GM12892 (cell line): Measurements from ENCODE around the gene SPRYD3.

ENCODE experiments used
- POLR2A ChIP-seq: IDR thresholded peaks from 2 replicates; pipeline ENCODE4 v1.6.1; 2011; ENCODE audit warnings: low read depth, low read length, control low read depth
- POLR2AphosphoS5 ChIP-seq: IDR thresholded peaks from 2 replicates; pipeline ENCODE4 v1.6.1; 2011; ENCODE audit warnings: low read depth, low read length, control low read depth
- TAF1 ChIP-seq: IDR thresholded peaks from 2 replicates; pipeline ENCODE4 v1.6.1; 2011; ENCODE audit warnings: low read depth, mild to moderate bottlenecking, control low read depth, low read length, borderline replicate concordance

- TF ChIP-seq TAF1 (no peak), POLR2AphosphoS5 (no peak), POLR2A (no peak)
These were observed 12.9 kb downstream of the SPRYD3 start for GRCh38 chr12:53065975-53066931.
